Measurements from ENCODE around the gene ITPKC.

DNA sequence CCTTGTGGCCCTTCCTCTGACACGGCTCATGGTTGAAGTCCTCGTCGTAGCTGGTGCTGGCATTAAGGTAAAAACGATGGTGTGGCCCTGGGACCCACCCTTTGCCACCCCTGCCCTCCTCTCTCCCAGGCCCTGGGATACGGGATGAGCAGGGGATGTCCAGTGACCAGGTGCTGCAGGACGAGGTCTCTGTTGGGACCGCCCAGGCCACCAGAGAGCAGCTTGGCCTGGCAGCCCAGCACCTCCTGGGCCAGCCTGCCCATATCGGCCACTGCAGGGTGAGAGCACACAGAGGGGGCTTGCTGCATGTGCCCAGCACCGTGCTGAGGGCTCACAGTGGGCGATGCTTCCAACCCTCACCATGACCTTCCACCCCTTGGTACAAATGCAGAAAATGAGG lies 27.0 kb downstream of the ITPKC start:
- TF ChIP-seq EZH2 (IDR thresholded peaks at IDR 0.05; ENCODE audit: insufficient read depth, low read length), result no peak
- TF ChIP-seq, protein P1, sequence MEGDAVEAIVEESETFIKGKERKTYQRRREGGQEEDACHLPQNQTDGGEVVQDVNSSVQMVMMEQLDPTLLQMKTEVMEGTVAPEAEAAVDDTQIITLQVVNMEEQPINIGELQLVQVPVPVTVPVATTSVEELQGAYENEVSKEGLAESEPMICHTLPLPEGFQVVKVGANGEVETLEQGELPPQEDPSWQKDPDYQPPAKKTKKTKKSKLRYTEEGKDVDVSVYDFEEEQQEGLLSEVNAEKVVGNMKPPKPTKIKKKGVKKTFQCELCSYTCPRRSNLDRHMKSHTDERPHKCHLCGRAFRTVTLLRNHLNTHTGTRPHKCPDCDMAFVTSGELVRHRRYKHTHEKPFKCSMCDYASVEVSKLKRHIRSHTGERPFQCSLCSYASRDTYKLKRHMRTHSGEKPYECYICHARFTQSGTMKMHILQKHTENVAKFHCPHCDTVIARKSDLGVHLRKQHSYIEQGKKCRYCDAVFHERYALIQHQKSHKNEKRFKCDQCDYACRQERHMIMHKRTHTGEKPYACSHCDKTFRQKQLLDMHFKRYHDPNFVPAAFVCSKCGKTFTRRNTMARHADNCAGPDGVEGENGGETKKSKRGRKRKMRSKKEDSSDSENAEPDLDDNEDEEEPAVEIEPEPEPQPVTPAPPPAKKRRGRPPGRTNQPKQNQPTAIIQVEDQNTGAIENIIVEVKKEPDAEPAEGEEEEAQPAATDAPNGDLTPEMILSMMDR (IDR thresholded peaks at IDR 0.05; ENCODE audit: insufficient read depth, low read depth, low read length), result no peak

Measured in astrocyte (in vitro differentiated cells and primary cell).